Cardiac fibroblast (primary cell): Measurements from ENCODE around the gene FOXS1.
A peak's percentile ranks its signal among the peaks of the same experiment; 100 is the strongest.
"Not testable (repeated sequence)": the region's sequence is repeated elsewhere in the genome, so short reads cannot be mapped to it uniquely, and the experiment has no call there.

Experiments used
- DNase-seq, 2 donors: peaks; one replicate each; pipeline versions ENCODE4 v3.0.0 to v3.0.0-alpha.2; 2010; ENCODE audit warnings: low read depth in 2 of 2
- H3K4me3 ChIP-seq, 2 donors: replicated peaks in 1 of 2; 1 replicate in 1 of 2; 2 replicates in 1 of 2; pipeline ENCODE4 v1.5.1; 2011; ENCODE audit warnings: low read depth in 2 of 2, low read length in 2 of 2, mild to moderate bottlenecking in 2 of 2, moderate library complexity in 1 of 2
- CTCF ChIP-seq: IDR thresholded peaks from one replicate; pipeline ENCODE4 v1.5.1; 2011; ENCODE audit warnings: low read depth, mild to moderate bottlenecking, low read length, inconsistent platforms

FOXS1 gene

GRCh38 chr20:31815408-31816188, 29.8 kb downstream of the FOXS1 start:
- TF ChIP-seq CTCF: no peak
- peak; percentile 22 to 58 for DNase-seq
- H3K4me3 ChIP-seq: no peak overlapping the region

GRCh38 chr20:31814142-31814541, 31.3 kb downstream of the FOXS1 start:
- DNase-seq, H3K4me3 ChIP-seq: not testable (repeated sequence)

GRCh38 chr20:31813611-31814010, 31.8 kb downstream of the FOXS1 start:
- TF ChIP-seq CTCF: no peak
- no peak for DNase-seq
- H3K4me3 ChIP-seq: no peak overlapping the region

GRCh38 chr20:31811796-31812728, 33.3 kb downstream of the FOXS1 start:
- peak; percentile 70 to 78 for DNase-seq

GRCh38 chr20:31811198-31811597, 34.2 kb downstream of the FOXS1 start:
- DNase-seq: peak in 1 of 2 donors; percentile 16
- TF ChIP-seq CTCF: no peak
- no peak overlapping the region for H3K4me3 ChIP-seq

More at GRCh38 chr20:31811796-31812728, 33.3 kb downstream of the FOXS1 start:
- no peak overlapping the region for H3K4me3 ChIP-seq
- no peak for TF ChIP-seq CTCF

- DNase-seq: peak in 1 of 2 donors; percentile 35
- no peak for TF ChIP-seq CTCF
- no peak overlapping the region for H3K4me3 ChIP-seq
Observed at GRCh38 chr20:31809661-31810060, 35.7 kb downstream of the FOXS1 start.

- H3K4me3 ChIP-seq: no peak overlapping the region
- TF ChIP-seq CTCF: no peak
- DNase-seq: no peak
Observed at GRCh38 chr20:31808481-31808880, 36.9 kb downstream of the FOXS1 start.
